Adrenal gland (tissue), 12 donors: ENCODE data around the gene LRIF1. TPM values are rescaled to one million over a fixed set of nuclear protein-coding genes. Genes with fewer than 3 reads are reported as not detected.

Experiments used
- DNase-seq, 7 donors: peaks; one replicate each; pipeline ENCODE4 v3.0.0-alpha.2; 2019 to 2020
- H3K27ac ChIP-seq, 5 donors: fragments of 200-600 bp; sonication (generic) in 4 of 5; 1 replicate in 3 of 5; 2 replicates in 2 of 5; pipeline versions ENCODE4 v1.5.1 to v1.8.0; 2016 to 2020; ENCODE audit warnings: mild to moderate bottlenecking in 1 of 5
- H3K27me3 ChIP-seq: fragments of 200-600 bp; 2 replicates; pipeline ENCODE4 v1.8.0; 2021
- H3K36me3 ChIP-seq, 2 donors: fragments of 200-600 bp; replicated peaks in 1 of 2; 1 replicate in 1 of 2; 2 replicates in 1 of 2; pipeline versions ENCODE4 v1.5.1 to v1.8.0; 2018 to 2022
- H3K4me1 ChIP-seq, 2 donors: fragments of 200-600 bp; replicated peaks in 1 of 2; 1 replicate in 1 of 2; 2 replicates in 1 of 2; pipeline versions ENCODE4 v1.5.1 to v1.8.0; 2018 to 2021
- H3K4me3 ChIP-seq, 4 donors: fragments of 200-600 bp; sonication (generic) in 3 of 4; one replicate each; pipeline ENCODE4 v1.5.1; 2016 to 2018
- H3K9me3 ChIP-seq, 3 donors: fragments of 200-600 bp; sonication (generic) in 1 of 3; replicated peaks in 1 of 3; 1 replicate in 2 of 3; 2 replicates in 1 of 3; pipeline versions ENCODE4 v1.5.1 to v1.8.0; 2016 to 2021
- CTCF ChIP-seq, 6 experiments: fragments of 450-650 bp in 4 of 6; fragments of 200-600 bp in 2 of 6; sonication (generic) in 1 of 6; IDR thresholded peaks; 1 replicate in 5 of 6; 2 replicates in 1 of 6; pipeline versions ENCODE4 v1.5.1 to v1.8.0; 2016 to 2021; ENCODE audit warnings: antibody characterized with exemption in 6 of 6, mild to moderate bottlenecking in 2 of 6, moderate library complexity in 1 of 6
- POLR2A ChIP-seq, 2 donors: fragments of 450-650 bp; IDR thresholded peaks; one replicate each; pipeline ENCODE4 v1.6.1; 2017; ENCODE audit warnings: antibody characterized with exemption in 2 of 2, mild to moderate bottlenecking in 2 of 2, moderate library complexity in 1 of 2
- WGBS, 4 donors: extraction: QIAGEN DNeasy Blood & Tissue Kit in 2 of 4; methylation state at CpG; one replicate each; pipeline versions ENCODE4 v1.1.5 to v1.1.7; 2013 to 2017; 5-methylcytosine and 5-hydroxymethylcytosine counted together
- intact Hi-C, 2 donors: fragments of 100-400 bp; cut with DNase I; formaldehyde crosslinking; loops; one replicate each; pipeline versions ENCODE4 v1.14.1 to v1.15.0; 2022 to 2023
- polyA plus RNA-seq, 3 donors: library from polyadenylated mRNA; stranded (reverse); fragments of 200-250 nt in 2 of 3; fragments of 350-450 nt in 1 of 3; fragmentation: Illumina TruSeq in 1 of 3; extraction: RNeasy Lipid Tissue Mini Kit (QIAGEN cat#74804) in 1 of 3; gene quantifications; one replicate each; pipeline ENCODE4 v1.2.3, GENCODE V29; 2013 to 2014
- total RNA-seq, 9 donors: library from RNA; depleted of rRNA in 4 of 9; stranded (reverse); fragments of >200 nt in 4 of 9; fragments of 120-200 nt in 1 of 9; fragmentation: NEBNext Ultra II Directional in 1 of 9; extraction: Animal tissue kit (Norgen Biotek cat#: 25700) in 1 of 9; gene quantifications; one replicate each; pipeline versions ENCODE4 v1.1.0 to v1.2.4, GENCODE V29; 2013 to 2023
- donor health status: healthy with polysubstance abuse.
- donor health status: Bipolar disorder and iron deficiency.
- donor health status: DM: yes; HTN: yes; CAD: no.
- donor health status: DM: no; HTN: no; CAD: no.
- donor health status: DM: no; HTN: no; CAD: no.
- donor health status: DM: yes; HTN: yes; CAD: no.

The LRIF1 gene
- total and polyA plus RNA-seq, 12 donors: 5.8 to 20.5 (median 9.1) TPM

GRCh38 chr1:110898734-110899457, 64.8 kb downstream of the LRIF1 start:
- TF ChIP-seq POLR2A (IDR thresholded peaks at IDR 0.05) (no peak), CTCF (IDR thresholded peaks at IDR 0.05) (no peak)
- Histone ChIP-seq H3K4me1 (no peaks in the 10 kb centered on the region), H3K27ac (no peak overlapping the region), H3K4me3 (no peak overlapping the region), H3K9me3 (no peaks in the 10 kb centered on the region), H3K27me3 (no peaks in the 10 kb centered on the region), H3K36me3 (no peaks in the 10 kb centered on the region)
- WGBS, 4 donors: 43 to 69% (median 64%) methylated on average over 3 of the region's 3 CpGs
- intact Hi-C loops: no loop called here
- DNase-seq: no peak

- intact Hi-C loops: no loop called here
- 74 to 90% (median 81%) methylated on average over 2 of the region's 2 CpGs for WGBS, 4 donors
- no peak overlapping the region for H3K4me3 ChIP-seq
- H3K9me3 ChIP-seq: no peaks in the 10 kb centered on the region
- no peak overlapping the region for H3K27ac ChIP-seq
- no peaks in the 10 kb centered on the region for H3K27me3 ChIP-seq
- no peak for DNase-seq
- TF ChIP-seq POLR2A (IDR thresholded peaks at IDR 0.05) (no peak), CTCF (IDR thresholded peaks at IDR 0.05) (no peak)
- no peaks in the 10 kb centered on the region for H3K4me1 ChIP-seq
- no peaks in the 10 kb centered on the region for H3K36me3 ChIP-seq
Measured at GRCh38 chr1:110897681-110898080, 66.0 kb downstream of the LRIF1 start.

Other genes with a start within 250 kb of the LRIF1 start
- gene CD53, start 90.8 kb downstream of the LRIF1 start, total RNA-seq: 10 to 100 TPM in 8 of 9 donors, 1 to 10 TPM in 1; 6.8 to 99.1 (median 55.0) TPM
- 10 to 100 TPM; 19.9 to 36.4 (median 21.2) TPM for gene CD53, start 90.8 kb downstream of the LRIF1 start, polyA plus RNA-seq
- 100 to 1,000 TPM in 2 of 9 donors, 10 to 100 TPM in 7; 39.7 to 126 (median 53.5) TPM for gene DRAM2, start 176.2 kb upstream of the LRIF1 start, total RNA-seq
- 10 to 100 TPM; 21.2 to 59.2 (median 48.1) TPM for gene DRAM2, start 176.2 kb upstream of the LRIF1 start, polyA plus RNA-seq
- 10 to 100 TPM; 30.3 to 47.0 (median 39.9) TPM for gene CEPT1, start 176.3 kb upstream of the LRIF1 start, total RNA-seq
- 10 to 100 TPM; 17.0 to 55.8 (median 21.7) TPM for gene CEPT1, start 176.3 kb upstream of the LRIF1 start, polyA plus RNA-seq
- 10 to 100 TPM; 37.0 to 62.9 (median 43.4) TPM for gene DENND2D, start 236.7 kb upstream of the LRIF1 start, total RNA-seq
- 10 to 100 TPM; 38.1 to 57.3 (median 39.9) TPM for gene DENND2D, start 236.7 kb upstream of the LRIF1 start, polyA plus RNA-seq